CD8-positive, alpha-beta memory T cell (primary cell): ENCODE results near the gene FTCDNL1. TPM values are rescaled to one million over a fixed set of nuclear protein-coding genes. Genes with fewer than 3 reads are reported as not detected.

Experiments
- CTCF ChIA-PET: fragments of 350-600 bp; sonication (Branson Sonifier 250); formaldehyde crosslinking; loops from one replicate; lab custom pipeline; 2021; ENCODE audit warnings: antibody characterized with exemption; lab: Charles Lee
- POLR2A ChIA-PET: fragments of 350-600 bp; sonication (Branson Sonifier 250); formaldehyde crosslinking; loops from one replicate; lab custom pipeline; 2021; ENCODE audit warnings: antibody characterized with exemption; lab: Charles Lee
- DNase-seq, 5 donors: peaks; one replicate each; pipeline versions ENCODE4 v3.0.0 to v3.0.0-alpha.2; 2020 to 2022; ENCODE audit warnings: mixed read lengths in 1 of 5
- H3K27ac ChIP-seq: one replicate; pipeline ENCODE4 v1.7.0; 2013; ENCODE audit warnings: low read depth, mild to moderate bottlenecking, low read length, moderate library complexity
- H3K27me3 ChIP-seq: 2 replicates; pipeline ENCODE4 v1.7.0; 2013; ENCODE audit warnings: low read length, mild to moderate bottlenecking; ENCODE audit not compliant: insufficient read depth, poor library complexity, severe bottlenecking
- H3K36me3 ChIP-seq: 2 replicates; pipeline ENCODE4 v1.7.0; 2013; ENCODE audit warnings: mild to moderate bottlenecking, low read length, moderate library complexity; ENCODE audit not compliant: insufficient read depth
- H3K4me1 ChIP-seq: 2 replicates; pipeline ENCODE4 v1.7.0; 2013; ENCODE audit warnings: mild to moderate bottlenecking, low read length, moderate library complexity; ENCODE audit not compliant: insufficient read depth
- H3K4me3 ChIP-seq: 2 replicates; pipeline ENCODE4 v1.7.0; 2013; ENCODE audit warnings: mild to moderate bottlenecking, low read length
- H3K9me3 ChIP-seq: 2 replicates; pipeline ENCODE4 v1.7.0; 2013; ENCODE audit warnings: mild to moderate bottlenecking, low read length
- H3K27ac Mint-ChIP-seq, 8 donors: one replicate each; pipeline ENCODE4 v1.8.0; 2020 to 2021; ENCODE audit warnings: mixed read lengths in 8 of 8, mild to moderate bottlenecking in 6 of 8, inconsistent platforms in 3 of 8, moderate library complexity in 3 of 8
- H3K27me3 Mint-ChIP-seq, 2 donors: one replicate each; pipeline ENCODE4 v1.8.0; 2020 to 2021; ENCODE audit warnings: mixed read lengths in 2 of 2, mild to moderate bottlenecking in 1 of 2, moderate library complexity in 1 of 2
- H3K36me3 Mint-ChIP-seq, 3 donors: one replicate each; pipeline ENCODE4 v1.8.0; 2020 to 2021; ENCODE audit warnings: mixed read lengths in 3 of 3, inconsistent platforms in 1 of 3, mild to moderate bottlenecking in 1 of 3
- H3K4me1 Mint-ChIP-seq, 3 donors: one replicate each; pipeline ENCODE4 v1.8.0; 2020 to 2021; ENCODE audit warnings: mixed read lengths in 3 of 3, inconsistent platforms in 1 of 3, mild to moderate bottlenecking in 1 of 3
- H3K4me3 Mint-ChIP-seq, 7 donors: one replicate each; pipeline ENCODE4 v1.8.0; 2020 to 2021; ENCODE audit warnings: mixed read lengths in 7 of 7, mild to moderate bottlenecking in 6 of 7, moderate library complexity in 4 of 7, inconsistent platforms in 2 of 7
- H3K9me3 Mint-ChIP-seq, 5 donors: one replicate each; pipeline ENCODE4 v1.8.0; 2020 to 2022; ENCODE audit warnings: mixed read lengths in 5 of 5, mild to moderate bottlenecking in 3 of 5, moderate library complexity in 2 of 5, inconsistent platforms in 1 of 5
- polyA plus RNA-seq: library from polyadenylated mRNA; unstranded; fragments of 300-500 nt; fragmentation: Illumina TruSeq; gene quantifications from one replicate; pipeline ENCODE4 v1.2.3, GENCODE V29; 2021
- total RNA-seq, 2 experiments: library from RNA; stranded (reverse); gene quantifications; one replicate each; pipeline ENCODE4 v1.2.3, GENCODE V29; 2021

FTCDNL1 gene
- total and polyA plus RNA-seq, 3 experiments from 2014 or later = 1.4 to 5.2 (median 3.8) TPM

GRCh38 chr2:199757233-199757870 is 93.6 kb downstream of the FTCDNL1 start:
- no peak for DNase-seq
- H3K27me3 ChIP-seq = no peaks in the 10 kb centered on the region
- Mint-ChIP-seq H3K36me3 (no peaks in the 10 kb centered on the region), H3K27me3 (peaks cover 8 to 24% of the 10 kb centered on the region in 2 donors), H3K4me1 (no peaks in the 10 kb centered on the region), H3K27ac (peak overlapping the region in 1 of 8 donors; percentile 11), H3K4me3 (no peak overlapping the region), H3K9me3 (peaks cover 0 to 3% (median 0%) of the 10 kb centered on the region in 5 donors)
- CTCF ChIA-PET = no interaction called here
- no peaks in the 10 kb centered on the region for H3K9me3 ChIP-seq
- H3K4me1 ChIP-seq = no peaks in the 10 kb centered on the region
- POLR2A ChIA-PET = no interaction called here
- H3K36me3 ChIP-seq = no peaks in the 10 kb centered on the region
- H3K4me3 ChIP-seq = no peak overlapping the region
- H3K27ac ChIP-seq = no peak overlapping the region

GRCh38 chr2:199756743-199757142 is 94.2 kb downstream of the FTCDNL1 start:
- Histone ChIP-seq H3K9me3 (no peaks in the 10 kb centered on the region), H3K4me1 (no peaks in the 10 kb centered on the region), H3K4me3 (no peak overlapping the region), H3K27ac (no peak overlapping the region), H3K27me3 (no peaks in the 10 kb centered on the region), H3K36me3 (no peaks in the 10 kb centered on the region)
- H3K9me3 Mint-ChIP-seq = peaks cover 0 to 6% (median 0%) of the 10 kb centered on the region in 5 donors
- ChIA-PET CTCF (no interaction called here), POLR2A (no interaction called here)
- H3K4me3 Mint-ChIP-seq = no peak overlapping the region
- no peak overlapping the region for H3K27ac Mint-ChIP-seq
- H3K27me3 Mint-ChIP-seq = peaks cover 8 to 30% of the 10 kb centered on the region in 2 donors
- H3K36me3 Mint-ChIP-seq = no peaks in the 10 kb centered on the region
- DNase-seq = no peak
- no peaks in the 10 kb centered on the region for H3K4me1 Mint-ChIP-seq

- Histone ChIP-seq H3K36me3 (no peaks in the 10 kb centered on the region), H3K4me1 (no peaks in the 10 kb centered on the region), H3K27ac (no peak overlapping the region), H3K4me3 (no peak overlapping the region), H3K27me3 (no peaks in the 10 kb centered on the region), H3K9me3 (no peaks in the 10 kb centered on the region)
- H3K27ac Mint-ChIP-seq = no peak overlapping the region
- ChIA-PET CTCF (no interaction called here), POLR2A (no interaction called here)
- no peak overlapping the region for H3K4me3 Mint-ChIP-seq
- DNase-seq = no peak
- H3K27me3 Mint-ChIP-seq = peaks cover 8 to 33% of the 10 kb centered on the region in 2 donors
- no peaks in the 10 kb centered on the region for H3K4me1 Mint-ChIP-seq
- H3K9me3 Mint-ChIP-seq = peaks cover 0 to 6% (median 1%) of the 10 kb centered on the region in 5 donors
- no peaks in the 10 kb centered on the region for H3K36me3 Mint-ChIP-seq
These were observed 94.8 kb downstream of the FTCDNL1 start for GRCh38 chr2:199756211-199756610.

- H3K4me3 ChIP-seq = no peak overlapping the region
- no peaks in the 10 kb centered on the region for H3K27me3 ChIP-seq
- H3K36me3 Mint-ChIP-seq = no peaks in the 10 kb centered on the region
- H3K27ac ChIP-seq = no peak overlapping the region
- POLR2A ChIA-PET = no interaction called here
- no peak for DNase-seq
- H3K9me3 ChIP-seq = no peaks in the 10 kb centered on the region
- no peak overlapping the region for H3K4me3 Mint-ChIP-seq
- CTCF ChIA-PET = interaction anchor here (2.0 kb wide), 1 partner anchor 14 kb away, joined by 4 read pairs; no protein-coding TSS in a partner anchor
- H3K27me3 Mint-ChIP-seq = peaks cover 8 to 42% of the 10 kb centered on the region in 2 donors
- no peaks in the 10 kb centered on the region for H3K4me1 Mint-ChIP-seq
- H3K9me3 Mint-ChIP-seq = peaks cover 0 to 6% (median 2%) of the 10 kb centered on the region in 5 donors
- no peaks in the 10 kb centered on the region for H3K36me3 ChIP-seq
- H3K4me1 ChIP-seq = no peaks in the 10 kb centered on the region
- H3K27ac Mint-ChIP-seq = no peak overlapping the region
These were observed 96.2 kb downstream of the FTCDNL1 start for GRCh38 chr2:199754766-199755165.

GRCh38 chr2:199751492-199752120 is 99.4 kb downstream of the FTCDNL1 start:
- Histone ChIP-seq H3K4me3 (no peak overlapping the region), H3K27ac (no peak overlapping the region), H3K9me3 (no peaks in the 10 kb centered on the region), H3K4me1 (no peaks in the 10 kb centered on the region), H3K36me3 (no peaks in the 10 kb centered on the region), H3K27me3 (no peaks in the 10 kb centered on the region)
- ChIA-PET CTCF (no interaction called here), POLR2A (no interaction called here)
- no peak for DNase-seq
- no peak overlapping the region for H3K4me3 Mint-ChIP-seq
- H3K27me3 Mint-ChIP-seq = peaks cover 4 to 39% of the 10 kb centered on the region in 2 donors
- peaks cover 0 to 6% (median 2%) of the 10 kb centered on the region in 5 donors for H3K9me3 Mint-ChIP-seq
- no peaks in the 10 kb centered on the region for H3K4me1 Mint-ChIP-seq
- no peak overlapping the region for H3K27ac Mint-ChIP-seq
- H3K36me3 Mint-ChIP-seq = peaks cover 0 to 1% (median 0%) of the 10 kb centered on the region in 3 donors

GRCh38 chr2:199749571-199749970 is 101.4 kb downstream of the FTCDNL1 start:
- Histone ChIP-seq H3K9me3 (no peaks in the 10 kb centered on the region), H3K27me3 (no peaks in the 10 kb centered on the region), H3K4me1 (no peaks in the 10 kb centered on the region), H3K36me3 (no peaks in the 10 kb centered on the region), H3K4me3 (no peak overlapping the region), H3K27ac (no peak overlapping the region)
- ChIA-PET CTCF (interaction anchor here (1.9 kb wide), 1 partner anchor 9 kb away, joined by 6 read pairs; no protein-coding TSS in a partner anchor), POLR2A (no interaction called here)
- H3K27ac Mint-ChIP-seq = no peak overlapping the region
- H3K4me3 Mint-ChIP-seq = no peak overlapping the region
- DNase-seq = no peak
- H3K4me1 Mint-ChIP-seq = no peaks in the 10 kb centered on the region
- H3K36me3 Mint-ChIP-seq = peaks cover 0 to 1% (median 0%) of the 10 kb centered on the region in 3 donors
- peaks cover 6 to 41% of the 10 kb centered on the region in 2 donors for H3K27me3 Mint-ChIP-seq
- peaks cover 0 to 6% (median 2%) of the 10 kb centered on the region in 5 donors for H3K9me3 Mint-ChIP-seq

GRCh38 chr2:199744724-199745123 is 106.3 kb downstream of the FTCDNL1 start:
- no peak overlapping the region for H3K27ac Mint-ChIP-seq
- peaks cover 0 to 1% (median 0%) of the 10 kb centered on the region in 3 donors for H3K36me3 Mint-ChIP-seq
- CTCF ChIA-PET = no interaction called here
- peaks cover 3 to 4% (median 4%) of the 10 kb centered on the region in 3 donors for H3K4me1 Mint-ChIP-seq
- H3K4me3 Mint-ChIP-seq = no peak overlapping the region
- Histone ChIP-seq H3K27ac (no peak overlapping the region), H3K27me3 (no peaks in the 10 kb centered on the region), H3K9me3 (no peaks in the 10 kb centered on the region), H3K4me1 (no peaks in the 10 kb centered on the region), H3K36me3 (no peaks in the 10 kb centered on the region), H3K4me3 (no peak overlapping the region)
- peaks cover 4 to 30% of the 10 kb centered on the region in 2 donors for H3K27me3 Mint-ChIP-seq
- no peaks in the 10 kb centered on the region for H3K9me3 Mint-ChIP-seq
- POLR2A ChIA-PET = no interaction called here
- no peak for DNase-seq

- no peak for DNase-seq
- POLR2A ChIA-PET = no interaction called here
- no peaks in the 10 kb centered on the region for H3K27me3 ChIP-seq
- H3K4me3 ChIP-seq = no peak overlapping the region
- H3K27ac ChIP-seq = no peak overlapping the region
- no peaks in the 10 kb centered on the region for H3K4me1 ChIP-seq
- CTCF ChIA-PET = no interaction called here
- no peak overlapping the region for H3K27ac Mint-ChIP-seq
- H3K36me3 Mint-ChIP-seq = peaks cover 0 to 1% (median 0%) of the 10 kb centered on the region in 3 donors
- H3K9me3 ChIP-seq = no peaks in the 10 kb centered on the region
- H3K27me3 Mint-ChIP-seq = peaks cover 4 to 32% of the 10 kb centered on the region in 2 donors
- peaks cover 4 to 7% (median 6%) of the 10 kb centered on the region in 3 donors for H3K4me1 Mint-ChIP-seq
- no peak overlapping the region for H3K4me3 Mint-ChIP-seq
- no peaks in the 10 kb centered on the region for H3K9me3 Mint-ChIP-seq
- no peaks in the 10 kb centered on the region for H3K36me3 ChIP-seq
These were observed 106.7 kb downstream of the FTCDNL1 start for GRCh38 chr2:199744260-199744659.
